Smooth muscle cell (in vitro differentiated cells): Measurements from ENCODE around the gene FNBP1. TPM values are rescaled to one million over a fixed set of nuclear protein-coding genes. Genes with fewer than 3 reads are reported as not detected.

Source experiments
- DNase-seq: peaks from one replicate; lab custom pipeline; 2025; ENCODE audit not compliant: unreplicated experiment; lab: John Stamatoyannopoulos, UW
- H2AFZ ChIP-seq: fragments of 200-600 bp; sonication (generic); 2 replicates; pipeline ENCODE4 v1.6.0; 2016; ENCODE audit warnings: antibody characterized with exemption, low read depth, mild to moderate bottlenecking
- H3F3A ChIP-seq: fragments of 200-600 bp; sonication (generic); 2 replicates; pipeline ENCODE4 v1.6.0; 2017; ENCODE audit warnings: antibody characterized with exemption, low read depth
- H3K27ac ChIP-seq: fragments of 200-600 bp; sonication (generic); 2 replicates; pipeline ENCODE4 v1.5.1; 2016; ENCODE audit warnings: low read depth, mild to moderate bottlenecking
- H3K27me3 ChIP-seq: fragments of 200-600 bp; sonication (generic); 2 replicates; pipeline ENCODE4 v1.6.1; 2016; ENCODE audit warnings: low read depth, mild to moderate bottlenecking
- H3K36me3 ChIP-seq: fragments of 200-600 bp; sonication (generic); 2 replicates; pipeline ENCODE4 v1.5.1; 2016; ENCODE audit warnings: low read depth
- H3K4me1 ChIP-seq: fragments of 200-600 bp; sonication (generic); 2 replicates; pipeline ENCODE4 v1.5.1; 2016; ENCODE audit warnings: low read depth
- H3K4me2 ChIP-seq: fragments of 200-600 bp; sonication (generic); 2 replicates; pipeline ENCODE4 v1.6.0; 2016; ENCODE audit warnings: mild to moderate bottlenecking
- H3K4me3 ChIP-seq: fragments of 200-600 bp; sonication (generic); 2 replicates; pipeline ENCODE4 v1.5.1; 2016; ENCODE audit warnings: mild to moderate bottlenecking
- H3K79me2 ChIP-seq: fragments of 200-600 bp; sonication (generic); 2 replicates; pipeline ENCODE4 v1.6.0; 2016; ENCODE audit warnings: low read depth, mild to moderate bottlenecking
- H3K9ac ChIP-seq: fragments of 200-600 bp; sonication (generic); 2 replicates; pipeline ENCODE4 v1.6.0; 2016; ENCODE audit warnings: low read depth
- H3K9me3 ChIP-seq: fragments of 200-600 bp; sonication (generic); replicated peaks from 2 replicates; pipeline ENCODE4 v1.5.1; 2016; ENCODE audit warnings: low read depth
- H4K20me1 ChIP-seq: fragments of 200-600 bp; sonication (generic); 2 replicates; pipeline ENCODE4 v1.6.0; 2016; ENCODE audit warnings: low read depth
- CTCF ChIP-seq: fragments of 200-600 bp; sonication (generic); IDR thresholded peaks from 2 replicates; pipeline ENCODE4 v1.5.1; 2017; ENCODE audit warnings: borderline replicate concordance, mild to moderate bottlenecking, antibody characterized with exemption; ENCODE audit not compliant: insufficient read depth, poor library complexity, severe bottlenecking
- WGBS: methylation state at CpG from one replicate; pipeline ENCODE4 v1.1.7; 2016; ENCODE audit warnings: low lambda C conversion rate; 5-methylcytosine and 5-hydroxymethylcytosine counted together
- polyA plus RNA-seq: library from polyadenylated mRNA; unstranded; fragments of >200 nt; fragmentation: Nextera tagmentation; extraction: Ambion mirVana; gene quantifications from 2 replicates; pipeline ENCODE4 v1.2.1, GENCODE V29; 2016
- total RNA-seq: library from RNA; depleted of rRNA; stranded (reverse); fragments of >200 nt; gene quantifications from 2 replicates; pipeline ENCODE4 v1.2.3, GENCODE V29; 2014

The FNBP1 gene
- total and polyA plus RNA-seq, 2 experiments from 2014 or later: 17.1 to 17.2 TPM

- TF ChIP-seq CTCF: no peak
- H3K4me3 ChIP-seq: no peak overlapping the region
- no peaks in the 10 kb centered on the region for H3K27me3 ChIP-seq
- no peak overlapping the region for H3K9ac ChIP-seq
- no peaks in the 10 kb centered on the region for H3F3A ChIP-seq
- H3K79me2 ChIP-seq: no peaks in the 10 kb centered on the region
- no peak overlapping the region for H3K4me2 ChIP-seq
- H2AFZ ChIP-seq: no peak overlapping the region
- H3K9me3 ChIP-seq: no peaks in the 10 kb centered on the region
- no peak overlapping the region for H3K27ac ChIP-seq
- no peak for DNase-seq
- H3K36me3 ChIP-seq: no peaks in the 10 kb centered on the region
- 97% methylated on average over 31 of the region's 31 CpGs for WGBS
- H3K4me1 ChIP-seq: peaks cover 12% of the 10 kb centered on the region
- H4K20me1 ChIP-seq: no peaks in the 10 kb centered on the region
These were observed 162.9 kb downstream of the FNBP1 start for GRCh38 chr9:129879991-129880653.

GRCh38 chr9:129879103-129879699 is 163.8 kb downstream of the FNBP1 start:
- 94% methylated on average over 17 of the region's 17 CpGs for WGBS
- DNase-seq: no peak
- H3K27ac ChIP-seq: no peak overlapping the region

GRCh38 chr9:129878291-129878690 is 164.7 kb downstream of the FNBP1 start:
- no peaks in the 10 kb centered on the region for H3K4me1 ChIP-seq
- H3K27me3 ChIP-seq: no peaks in the 10 kb centered on the region
- WGBS: 95% methylated on average over 11 of the region's 11 CpGs
- H3K27ac ChIP-seq: no peak overlapping the region
- no peak overlapping the region for H3K9ac ChIP-seq
- no peaks in the 10 kb centered on the region for H3K9me3 ChIP-seq
- no peak overlapping the region for H3K4me3 ChIP-seq
- no peaks in the 10 kb centered on the region for H3F3A ChIP-seq
- H3K4me2 ChIP-seq: no peak overlapping the region
- no peaks in the 10 kb centered on the region for H4K20me1 ChIP-seq
- H3K36me3 ChIP-seq: no peaks in the 10 kb centered on the region
- no peak overlapping the region for H2AFZ ChIP-seq
- no peak for DNase-seq
- H3K79me2 ChIP-seq: no peaks in the 10 kb centered on the region
- no peak for TF ChIP-seq CTCF

More at GRCh38 chr9:129879103-129879699, 163.8 kb downstream of the FNBP1 start:
- no peak overlapping the region for H3K4me2 ChIP-seq
- no peaks in the 10 kb centered on the region for H3F3A ChIP-seq
- no peak overlapping the region for H3K9ac ChIP-seq
- no peak overlapping the region for H3K4me3 ChIP-seq
- peaks cover 4% of the 10 kb centered on the region for H3K4me1 ChIP-seq
- no peak overlapping the region for H2AFZ ChIP-seq
- no peaks in the 10 kb centered on the region for H3K27me3 ChIP-seq
- H4K20me1 ChIP-seq: no peaks in the 10 kb centered on the region
- no peaks in the 10 kb centered on the region for H3K79me2 ChIP-seq
- no peaks in the 10 kb centered on the region for H3K36me3 ChIP-seq
- no peaks in the 10 kb centered on the region for H3K9me3 ChIP-seq
- no peak for TF ChIP-seq CTCF

GRCh38 chr9:129876815-129877214 is 166.2 kb downstream of the FNBP1 start:
- Histone ChIP-seq H4K20me1 (no peaks in the 10 kb centered on the region), H3K36me3 (no peaks in the 10 kb centered on the region), H2AFZ (no peak overlapping the region), H3K4me3 (no peak overlapping the region), H3F3A (no peaks in the 10 kb centered on the region), H3K9me3 (no peaks in the 10 kb centered on the region), H3K27ac (no peak overlapping the region), H3K79me2 (no peaks in the 10 kb centered on the region), H3K9ac (no peak overlapping the region), H3K27me3 (no peaks in the 10 kb centered on the region), H3K4me1 (no peaks in the 10 kb centered on the region), H3K4me2 (no peak overlapping the region)
- no peak for TF ChIP-seq CTCF
- DNase-seq: no peak
- 98% methylated on average over 7 of the region's 7 CpGs for WGBS
